ENCODE measurements around the gene MVB12A. TPM values are rescaled to one million over a fixed set of nuclear protein-coding genes. Genes with fewer than 3 reads are reported as not detected.

The MVB12A gene
- total and polyA plus RNA-seq, 2 of the 8 experiments (the other 6 are each of a cell fraction or from before 2014, with no cell fraction given): 37.9 to 76.6 TPM

GRCh38 chr19:17448131-17448967 is 28.5 kb downstream of the MVB12A start, which contains the start of gene TMEM221:
Gene TMEM221 (minus strand): TSS chr19:17448668. CDS start chr19:17448462, 206 bp downstream.
- Histone ChIP-seq H3K23me2 (ENCODE audit: low read depth, low read length) (peaks cover 14% of the 10 kb centered on the region; the same call in 1 of the 2 replicates), H3K79me1 (ENCODE audit: low read depth, low read length) (no peaks in the 10 kb centered on the region), H3K27ac (ENCODE audit: low read depth, low read length) (no peak within 1 kb of the TSS), H3K23ac (ENCODE audit: insufficient read length) (no peak within 1 kb of the TSS), H3K4me2 (ENCODE audit: insufficient read depth in 1 of 2, low read depth in 2 of 2, low read length in 2 of 2) (peak within 1 kb of the TSS; percentile 84 to 91), H3K56ac (replicated peaks; ENCODE audit: insufficient read length, low read depth, low read length) (no peak within 1 kb of the TSS), H3K4me1 (replicated peaks in 1 of 4; ENCODE audit: control insufficient read depth in 3 of 4, insufficient read depth in 4 of 4, low read length in 3 of 4) (peaks cover 0 to 2% (median under 1%) of the 10 kb centered on the region in 4 experiments; a peak in 1 of 7 replicates), H4K20me1 (replicated peaks in 1 of 2; ENCODE audit: control insufficient read depth in 1 of 2, insufficient read depth in 2 of 2, low read length in 2 of 2) (peaks cover 0 to 5% of the 10 kb centered on the region in 2 experiments), H4K91ac (replicated peaks; ENCODE audit: insufficient read length, low read length) (no peak within 1 kb of the TSS), H4K8ac (ENCODE audit: extremely low read depth, insufficient read depth, low read length) (peak within 1 kb of the TSS; percentile 83), H3K9me3 (ENCODE audit: insufficient read depth in 2 of 2, low read depth in 1 of 2, low read length in 1 of 2) (no peaks in the 10 kb centered on the region), H4K5ac (ENCODE audit: insufficient read length, low read depth, low read length) (no peak within 1 kb of the TSS), H2AK5ac (ENCODE audit: low read depth, low read length) (peak within 1 kb of the TSS; percentile 56; the same call in 1 of the 2 replicates), H2BK15ac (ENCODE audit: low read length) (0 out of 2 replicates have a peak within 1 kb of the TSS, but pooled peaks have one; percentile 61), H3K27me3 (replicated peaks in 1 of 4; ENCODE audit: control insufficient read depth in 3 of 4, extremely low read depth in 1 of 4, insufficient read depth in 3 of 4, low read length in 3 of 4) (peaks cover 0 to 16% (median 10%) of the 10 kb centered on the region in 4 experiments; a peak in 6 of 7 replicates), H3K14ac (ENCODE audit: insufficient read length) (no peak within 1 kb of the TSS), H3K9ac (replicated peaks in 1 of 4; ENCODE audit: extremely low read depth in 1 of 4, low read depth in 3 of 4, low read length in 3 of 4) (peak within 1 kb of the TSS in 2 of 4 experiments; percentile 19 to 56; a peak in 2 of 7 replicates), H3K18ac (ENCODE audit: extremely low read depth, low read length) (no peak within 1 kb of the TSS), H3K79me2 (ENCODE audit: control insufficient read depth in 1 of 2, insufficient read depth in 2 of 2, low read length in 2 of 2) (no peaks in the 10 kb centered on the region), H2BK12ac (ENCODE audit: low read depth, low read length) (no peak within 1 kb of the TSS), H2AFZ (ENCODE audit: low read length) (no peak within 1 kb of the TSS), H2BK20ac (ENCODE audit: low read length) (no peak within 1 kb of the TSS), H2BK5ac (ENCODE audit: low read depth, low read length) (no peak within 1 kb of the TSS), H3K4ac (replicated peaks; ENCODE audit: insufficient read length, low read depth, low read length) (no peak within 1 kb of the TSS), H3K4me3 (ENCODE audit: extremely low read depth in 1 of 4, insufficient read depth in 2 of 4, low read depth in 3 of 4, low read length in 4 of 4) (peak within 1 kb of the TSS; percentile 40 to 94 (median 48)), H3K36me3 (ENCODE audit: control insufficient read depth in 2 of 4, insufficient read depth in 4 of 4, low read length in 3 of 4) (no peaks in the 10 kb centered on the region), H2BK120ac (replicated peaks; ENCODE audit: low read depth, low read length) (no peak within 1 kb of the TSS)
- 6% methylated on average over 59 of the region's 81 CpGs; no CpG with 5 or more reads in 1 of the 2 experiments for WGBS, 2 experiments (ENCODE audit: extremely low coverage in 1 of 2, insufficient coverage in 1 of 2, insufficient read length in 1 of 2, insufficient replicate concordance in 2 of 2, low coverage in 1 of 2, low lambda C conversion rate in 2 of 2, missing lambda C conversion rate in 1 of 2)
- POLR2A ChIA-PET (ENCODE audit: partially characterized antibody): interaction anchor here (0.6 to 1.8 kb wide), 7 partner anchors 12 to 418 kb away, joined by 3 to 5 read pairs (median 3); no protein-coding TSS in a partner anchor
- FAIRE-seq: no peak
- CTCF ChIA-PET (ENCODE audit: partially characterized antibody): interaction anchor here (0.8 to 2.9 kb wide), 18 partner anchors 7 to 318 kb away, joined by 3 to 14 read pairs (median 4); partner anchors contain the start of genes CCDC194 and NXNL1
- peak in 1 of 2 experiments; percentile 89 for DNase-seq (ENCODE audit: low read depth in 1 of 2, low spot score in 2 of 2)
- TF ChIP-seq RAD21 (IDR thresholded peaks at IDR 0.05 in 1 of 2, conservative IDR thresholded peaks at IDR 0.05 in 1 of 2; ENCODE audit: low read depth in 2 of 2, low read length in 2 of 2) (peak in 1 of 2 experiments; percentile 19; a peak in 1 of 4 replicates), SIRT6 (IDR thresholded peaks at IDR 0.05; ENCODE audit: low read length) (no peak), SP1 (IDR thresholded peaks at IDR 0.05; ENCODE audit: low read depth, low read length) (no peak), TCF12 (IDR thresholded peaks at IDR 0.05; ENCODE audit: low read depth, low read length) (no peak), HDAC6 (IDR thresholded peaks at IDR 0.05; ENCODE audit: low read depth, low read length) (no peak), CHD2 (IDR thresholded peaks at IDR 0.05; ENCODE audit: low read length) (no peak), POU5F1 (IDR thresholded peaks at IDR 0.05; ENCODE audit: low read depth, low read length) (no peak), TAF7 (optimal IDR thresholded peaks at IDR 0.05; ENCODE audit: borderline replicate concordance, low read depth, low read length) (no peak), BACH1 (IDR thresholded peaks at IDR 0.05; ENCODE audit: low read length) (peak; percentile 88), EZH2 (IDR thresholded peaks at IDR 0.05; ENCODE audit: low read depth, low read length, severe bottlenecking) (no peak), MAFK (IDR thresholded peaks at IDR 0.05; ENCODE audit: low read depth, low read length) (no peak), POLR2AphosphoS5 (IDR thresholded peaks at IDR 0.05; ENCODE audit: low read depth, low read length) (no peak)
